Neutrophil (primary cell): ENCODE results near the gene TAX1BP1.

Experiments used
- H3K27ac ChIP-seq: fragments of 200-600 bp; sonication (generic); 2 replicates; pipeline ENCODE4 v1.5.1; 2016; ENCODE audit warnings: mild to moderate bottlenecking, moderate library complexity
- H3K27me3 ChIP-seq: fragments of 200-600 bp; sonication (generic); 2 replicates; pipeline ENCODE4 v1.6.0; 2016; ENCODE audit warnings: mild to moderate bottlenecking
- H3K36me3 ChIP-seq: fragments of 200-600 bp; sonication (generic); 2 replicates; pipeline ENCODE4 v1.5.1; 2017
- H3K4me1 ChIP-seq, 2 experiments: fragments of 200-600 bp in 1 of 2; sonication (generic) in 1 of 2; 1 replicate in 1 of 2; 2 replicates in 1 of 2; pipeline versions ENCODE4 v1.5.1 to v1.6.1; 2013 to 2016; ENCODE audit warnings: low read depth in 1 of 2, low read length in 1 of 2, mild to moderate bottlenecking in 1 of 2, moderate library complexity in 1 of 2; ENCODE audit not compliant: control insufficient read depth in 1 of 2, insufficient read depth in 1 of 2
- H3K4me3 ChIP-seq, 2 experiments: fragments of 200-600 bp in 1 of 2; sonication (generic) in 1 of 2; 1 replicate in 1 of 2; 2 replicates in 1 of 2; pipeline ENCODE4 v1.5.1; 2013 to 2016; ENCODE audit warnings: low read depth in 1 of 2, low read length in 1 of 2, mild to moderate bottlenecking in 1 of 2, moderate library complexity in 1 of 2
- H3K9me3 ChIP-seq: fragments of 200-600 bp; sonication (generic); 2 replicates; pipeline ENCODE4 v1.5.1; 2016
- TF ChIP-seq, protein P1 (sequence below): fragments of 200-600 bp; sonication (generic); IDR thresholded peaks from 2 replicates; pipeline ENCODE4 v1.5.1; 2016; ENCODE audit warnings: antibody characterized with exemption

The TAX1BP1 gene

DNA sequence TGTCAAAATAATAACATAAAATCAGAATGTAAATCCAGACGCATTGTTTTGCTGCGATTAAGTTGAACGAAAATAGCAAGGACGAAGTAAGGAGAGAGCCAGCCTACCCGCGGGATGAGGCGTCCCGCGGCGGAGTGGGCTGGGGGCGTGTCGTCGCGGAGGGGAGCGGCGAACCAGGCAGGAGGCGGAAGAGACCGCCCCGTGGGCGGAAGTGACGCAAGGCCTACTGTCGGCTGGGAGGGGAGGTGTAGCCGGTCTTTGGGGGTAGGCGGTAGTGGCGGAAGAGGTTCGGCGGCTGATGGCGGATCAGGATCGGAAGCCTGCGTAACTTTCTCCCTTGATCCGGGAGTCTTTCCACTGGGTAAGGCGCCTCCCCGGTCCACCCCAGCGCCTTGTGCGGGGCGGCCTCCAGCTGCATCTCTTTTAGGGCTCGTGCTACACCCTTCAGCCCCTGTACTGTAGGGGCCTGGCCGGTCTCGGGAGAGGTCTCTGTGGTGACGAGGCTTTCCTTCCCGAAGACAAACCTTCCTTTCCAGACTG lies at the start of gene TAX1BP1:
TSS of gene TAX1BP1 (plus strand) at position 254 of the 540 bp plus-strand sequence. CDS start 8,363 bp downstream, outside the sequence.
- Histone ChIP-seq H3K27ac (peak within 1 kb of the TSS; percentile 97), H3K4me1 (peaks cover 29 to 35% of the 10 kb centered on the region in 2 experiments), H3K36me3 (no peaks in the 10 kb centered on the region), H3K9me3 (no peaks in the 10 kb centered on the region), H3K27me3 (no peaks in the 10 kb centered on the region), H3K4me3 (peak within 1 kb of the TSS; percentile 89 to 95)
- TF ChIP-seq, protein P1, sequence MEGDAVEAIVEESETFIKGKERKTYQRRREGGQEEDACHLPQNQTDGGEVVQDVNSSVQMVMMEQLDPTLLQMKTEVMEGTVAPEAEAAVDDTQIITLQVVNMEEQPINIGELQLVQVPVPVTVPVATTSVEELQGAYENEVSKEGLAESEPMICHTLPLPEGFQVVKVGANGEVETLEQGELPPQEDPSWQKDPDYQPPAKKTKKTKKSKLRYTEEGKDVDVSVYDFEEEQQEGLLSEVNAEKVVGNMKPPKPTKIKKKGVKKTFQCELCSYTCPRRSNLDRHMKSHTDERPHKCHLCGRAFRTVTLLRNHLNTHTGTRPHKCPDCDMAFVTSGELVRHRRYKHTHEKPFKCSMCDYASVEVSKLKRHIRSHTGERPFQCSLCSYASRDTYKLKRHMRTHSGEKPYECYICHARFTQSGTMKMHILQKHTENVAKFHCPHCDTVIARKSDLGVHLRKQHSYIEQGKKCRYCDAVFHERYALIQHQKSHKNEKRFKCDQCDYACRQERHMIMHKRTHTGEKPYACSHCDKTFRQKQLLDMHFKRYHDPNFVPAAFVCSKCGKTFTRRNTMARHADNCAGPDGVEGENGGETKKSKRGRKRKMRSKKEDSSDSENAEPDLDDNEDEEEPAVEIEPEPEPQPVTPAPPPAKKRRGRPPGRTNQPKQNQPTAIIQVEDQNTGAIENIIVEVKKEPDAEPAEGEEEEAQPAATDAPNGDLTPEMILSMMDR = peak; percentile 16

DNA sequence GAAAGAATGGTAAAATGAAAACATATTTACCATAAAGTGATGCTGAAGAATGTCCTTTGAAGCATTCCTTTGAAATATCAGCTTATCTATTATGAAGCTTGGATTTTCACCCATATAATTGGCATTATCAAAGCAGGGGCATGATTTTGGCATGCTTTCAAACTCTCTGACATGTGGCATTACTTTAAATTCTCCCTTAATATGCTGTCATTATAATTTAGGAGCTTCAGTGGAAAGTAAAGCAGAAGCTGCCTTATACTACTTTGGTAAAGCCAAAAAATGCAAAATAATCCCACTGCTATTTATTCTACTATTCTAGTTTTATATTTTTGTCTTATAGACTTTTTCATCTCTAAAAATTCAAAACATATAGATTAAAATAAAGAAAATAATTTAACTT lies 49.3 kb upstream of the TAX1BP1 start:
- no peak overlapping the region for H3K27ac ChIP-seq
- no peaks in the 10 kb centered on the region for H3K9me3 ChIP-seq
- peaks cover 7 to 10% of the 10 kb centered on the region in 2 experiments for H3K4me1 ChIP-seq
- H3K4me3 ChIP-seq = no peak overlapping the region
- H3K36me3 ChIP-seq = no peaks in the 10 kb centered on the region
- no peaks in the 10 kb centered on the region for H3K27me3 ChIP-seq
- TF ChIP-seq, protein P1 = no peak

DNA sequence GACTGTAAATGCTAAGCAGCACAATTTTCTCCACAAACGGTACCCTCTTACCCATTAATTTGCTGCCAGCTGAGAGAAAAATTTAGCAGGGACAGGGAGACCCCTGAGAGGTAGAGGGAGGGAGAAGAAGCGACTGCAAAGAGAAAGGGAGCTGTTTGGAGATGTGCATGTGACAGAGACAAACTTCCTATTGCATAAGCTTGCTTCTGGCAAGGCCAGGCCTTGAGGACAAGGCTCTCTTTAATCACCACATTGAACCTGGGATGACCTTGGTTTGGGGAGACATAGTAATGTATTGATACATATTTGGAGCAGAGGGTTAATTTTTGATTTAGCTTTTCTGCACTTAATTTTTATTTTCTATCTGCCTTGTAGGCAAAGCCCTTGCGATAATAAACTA lies 46.2 kb upstream of the TAX1BP1 start:
- TF ChIP-seq, protein P1 = no peak
- Histone ChIP-seq H3K4me1 (peaks cover 27 to 29% of the 10 kb centered on the region in 2 experiments), H3K27ac (no peak overlapping the region), H3K27me3 (no peaks in the 10 kb centered on the region), H3K4me3 (no peak overlapping the region), H3K36me3 (no peaks in the 10 kb centered on the region), H3K9me3 (no peaks in the 10 kb centered on the region)

DNA sequence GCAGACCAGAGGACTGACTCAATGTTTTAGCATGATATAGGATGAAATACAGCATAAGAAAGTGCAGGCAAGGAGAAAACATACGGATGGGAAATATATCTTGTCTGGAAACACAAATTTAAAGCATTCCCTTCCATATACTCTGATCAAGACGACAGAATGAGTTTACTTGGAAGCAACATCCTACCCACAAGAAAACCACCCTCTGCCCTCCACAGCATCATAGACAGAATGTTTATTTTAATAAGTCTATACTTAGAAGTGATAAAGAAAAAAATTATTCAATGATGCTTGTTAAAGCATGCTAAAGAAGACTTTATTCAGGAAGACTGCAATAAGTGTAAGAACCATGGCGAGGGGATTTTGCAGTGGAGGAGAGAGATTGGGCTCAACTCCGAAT lies 44.9 kb upstream of the TAX1BP1 start:
- Histone ChIP-seq H3K9me3 (no peaks in the 10 kb centered on the region), H3K4me3 (no peak overlapping the region), H3K36me3 (no peaks in the 10 kb centered on the region), H3K27ac (no peak overlapping the region), H3K27me3 (no peaks in the 10 kb centered on the region), H3K4me1 (peaks cover 29 to 30% of the 10 kb centered on the region in 2 experiments)
- TF ChIP-seq, protein P1 = no peak

DNA sequence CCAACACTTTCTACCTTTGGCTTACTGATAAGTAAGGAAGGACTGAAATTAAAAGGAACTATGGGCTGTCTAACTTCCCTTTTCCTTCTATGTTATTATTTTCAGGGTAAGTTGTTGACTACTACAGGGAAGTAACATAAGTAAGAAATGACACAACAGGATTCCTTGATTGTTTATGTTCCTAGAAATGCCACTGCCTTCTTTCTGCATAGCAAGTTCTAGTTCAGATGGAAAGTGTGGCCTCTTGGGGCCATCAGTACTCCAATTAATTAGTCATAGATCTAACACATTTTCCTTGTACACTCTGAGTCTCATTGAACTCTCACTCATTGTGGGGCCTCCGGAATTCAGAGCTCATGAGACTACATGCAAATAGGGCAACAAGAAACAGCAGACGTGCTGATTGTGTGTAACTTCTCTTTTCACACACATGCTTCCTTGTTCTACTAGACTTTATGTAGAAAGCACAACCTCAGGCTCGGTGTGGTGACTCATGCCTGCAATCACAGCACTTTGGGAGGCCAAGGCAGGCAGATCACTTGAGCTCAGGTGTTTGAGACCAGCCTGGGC lies 42.0 kb upstream of the TAX1BP1 start:
- Histone ChIP-seq H3K4me3 (peak overlapping the region; percentile 2 to 18), H3K36me3 (no peaks in the 10 kb centered on the region), H3K27me3 (no peaks in the 10 kb centered on the region), H3K4me1 (peaks cover 29 to 30% of the 10 kb centered on the region in 2 experiments), H3K27ac (peak overlapping the region; percentile 90), H3K9me3 (no peaks in the 10 kb centered on the region)
- TF ChIP-seq, protein P1 = no peak
